GM15510 (cell line): ENCODE results near the gene MESP2.

Experiments
- POLR2A ChIP-seq: IDR thresholded peaks from 3 replicates; pipeline ENCODE4 v1.6.1; 2011; ENCODE audit warnings: borderline replicate concordance; ENCODE audit not compliant: insufficient read length; ENCODE audit errors: extremely low read depth

The MESP2 gene, protein sequence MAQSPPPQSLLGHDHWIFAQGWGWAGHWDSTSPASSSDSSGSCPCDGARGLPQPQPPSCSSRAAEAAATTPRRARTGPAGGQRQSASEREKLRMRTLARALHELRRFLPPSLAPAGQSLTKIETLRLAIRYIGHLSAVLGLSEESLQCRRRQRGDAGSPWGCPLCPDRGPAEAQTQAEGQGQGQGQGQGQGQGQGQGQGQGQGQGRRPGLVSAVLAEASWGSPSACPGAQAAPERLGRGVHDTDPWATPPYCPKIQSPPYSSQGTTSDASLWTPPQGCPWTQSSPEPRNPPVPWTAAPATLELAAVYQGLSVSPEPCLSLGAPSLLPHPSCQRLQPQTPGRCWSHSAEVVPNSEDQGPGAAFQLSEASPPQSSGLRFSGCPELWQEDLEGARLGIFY

DNA sequence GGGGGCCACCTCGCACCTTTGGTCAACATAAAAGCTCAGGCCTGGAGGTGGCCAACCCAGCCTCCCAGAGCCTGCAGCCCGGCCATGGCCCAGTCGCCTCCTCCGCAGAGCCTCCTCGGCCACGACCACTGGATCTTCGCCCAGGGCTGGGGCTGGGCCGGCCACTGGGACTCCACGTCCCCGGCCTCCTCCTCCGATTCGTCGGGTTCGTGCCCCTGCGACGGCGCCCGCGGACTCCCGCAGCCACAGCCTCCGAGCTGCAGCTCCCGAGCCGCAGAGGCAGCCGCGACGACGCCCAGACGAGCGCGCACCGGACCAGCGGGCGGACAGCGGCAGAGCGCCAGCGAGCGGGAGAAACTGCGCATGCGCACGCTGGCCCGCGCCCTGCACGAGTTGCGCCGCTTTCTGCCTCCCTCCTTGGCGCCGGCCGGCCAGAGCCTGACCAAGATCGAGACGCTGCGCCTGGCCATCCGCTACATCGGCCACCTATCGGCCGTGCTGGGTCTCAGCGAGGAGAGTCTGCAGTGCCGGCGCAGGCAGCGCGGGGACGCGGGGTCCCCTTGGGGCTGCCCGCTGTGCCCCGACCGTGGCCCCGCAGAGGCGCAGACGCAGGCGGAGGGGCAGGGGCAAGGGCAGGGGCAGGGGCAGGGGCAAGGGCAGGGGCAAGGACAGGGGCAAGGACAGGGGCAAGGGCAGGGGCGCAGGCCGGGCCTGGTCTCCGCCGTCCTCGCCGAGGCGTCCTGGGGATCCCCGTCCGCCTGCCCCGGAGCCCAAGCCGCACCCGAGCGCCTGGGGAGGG, at the start of gene MESP2:
MESP2 (plus strand) TSS at position 59 of the 799 bp plus-strand sequence; CDS start at position 85, 26 bp downstream.
- no peak for TF ChIP-seq POLR2A

DNA sequence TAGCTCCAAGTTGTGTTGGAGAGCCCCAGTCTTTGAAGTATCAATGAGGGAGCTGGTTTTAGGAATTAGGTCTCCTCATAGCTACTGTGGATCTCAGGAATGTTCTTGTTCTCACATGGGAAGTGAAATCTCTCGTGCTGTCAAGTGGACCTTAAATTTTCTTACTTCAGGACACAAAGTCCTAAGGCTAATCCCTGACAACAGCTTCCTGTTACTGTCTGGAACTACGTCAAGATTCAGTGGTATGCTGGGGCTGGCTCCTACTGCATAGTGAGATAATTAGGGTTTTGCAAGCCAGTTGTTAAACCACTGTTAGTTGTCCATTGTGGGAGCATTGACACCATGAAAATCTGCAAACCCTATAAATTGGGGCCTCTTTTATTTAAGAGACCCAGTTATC, 47.9 kb upstream of the MESP2 start:
- no peak for TF ChIP-seq POLR2A

DNA sequence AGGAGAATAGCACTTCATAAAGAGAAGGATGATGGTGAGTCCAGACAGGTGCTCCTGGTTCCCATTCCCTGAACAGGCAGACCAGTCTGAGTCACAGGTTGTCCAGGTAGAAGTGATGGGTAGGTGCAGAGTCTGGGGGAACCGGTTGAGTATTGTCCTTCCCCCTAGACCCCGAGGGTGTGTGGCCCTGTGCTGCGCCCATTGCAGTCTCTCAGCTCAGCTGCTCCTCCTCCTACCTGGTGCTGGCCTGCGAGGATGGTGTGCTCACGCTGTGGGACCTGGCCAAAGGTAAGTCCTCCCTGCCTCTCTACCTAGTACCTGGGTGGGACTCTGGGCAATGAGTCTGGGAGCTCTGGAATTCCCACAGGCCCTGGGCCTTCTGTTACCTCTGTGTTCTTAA, 44.9 kb upstream of the MESP2 start:
- no peak for TF ChIP-seq POLR2A

DNA sequence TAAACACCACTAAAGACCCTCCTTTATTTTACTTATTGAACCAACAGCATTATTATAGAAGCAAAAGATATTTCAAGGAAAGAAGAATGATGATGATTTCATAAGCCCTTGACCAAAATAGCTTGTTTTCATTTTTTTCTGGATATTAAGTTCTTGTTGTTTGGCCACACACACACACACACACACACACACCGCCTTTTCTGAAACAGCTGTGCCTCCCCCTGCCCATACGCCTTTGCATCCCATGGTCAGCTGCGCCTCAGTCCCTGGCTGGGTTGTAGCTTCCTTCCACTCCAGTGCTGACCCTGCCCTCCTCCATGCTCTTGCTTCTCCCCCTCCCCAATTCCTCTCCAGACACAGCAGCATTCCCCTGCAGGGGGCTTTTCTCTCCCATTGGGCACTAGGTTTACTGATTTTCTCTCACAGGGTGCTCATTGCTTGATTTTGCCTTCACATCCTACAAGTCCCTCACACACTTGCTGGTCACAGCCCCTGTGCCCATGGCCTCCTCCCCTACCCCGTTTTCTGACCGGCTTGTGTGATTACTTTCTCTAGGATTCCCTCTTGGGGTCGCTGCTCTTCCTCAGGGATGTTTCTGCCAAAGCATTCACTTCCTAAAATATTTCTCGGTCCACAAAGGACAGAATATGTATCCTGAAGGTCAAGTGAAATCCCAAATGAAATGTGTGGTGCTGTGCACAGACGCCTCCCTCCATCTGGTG, 43.5 kb upstream of the MESP2 start:
- no peak for TF ChIP-seq POLR2A

DNA sequence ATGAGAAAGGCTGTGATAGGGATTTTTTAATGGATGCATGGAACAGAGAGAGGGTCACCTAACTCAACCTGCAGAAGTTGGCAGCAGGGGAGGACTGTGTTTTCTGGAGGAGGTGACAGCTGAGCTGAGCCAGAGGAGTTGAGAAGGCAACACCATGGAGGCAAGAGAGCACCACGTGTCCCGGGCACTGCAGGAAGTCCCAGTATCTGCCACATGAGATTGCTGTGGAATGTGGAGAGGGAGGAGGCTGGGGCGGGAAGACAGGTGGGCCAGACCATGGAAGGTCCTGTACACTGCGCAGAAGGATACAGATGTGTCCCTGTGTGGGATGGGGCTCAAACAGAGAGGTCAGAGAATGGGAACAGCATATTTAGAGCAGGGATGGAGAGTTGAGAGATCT, 40.4 kb upstream of the MESP2 start:
- no peak for TF ChIP-seq POLR2A

DNA sequence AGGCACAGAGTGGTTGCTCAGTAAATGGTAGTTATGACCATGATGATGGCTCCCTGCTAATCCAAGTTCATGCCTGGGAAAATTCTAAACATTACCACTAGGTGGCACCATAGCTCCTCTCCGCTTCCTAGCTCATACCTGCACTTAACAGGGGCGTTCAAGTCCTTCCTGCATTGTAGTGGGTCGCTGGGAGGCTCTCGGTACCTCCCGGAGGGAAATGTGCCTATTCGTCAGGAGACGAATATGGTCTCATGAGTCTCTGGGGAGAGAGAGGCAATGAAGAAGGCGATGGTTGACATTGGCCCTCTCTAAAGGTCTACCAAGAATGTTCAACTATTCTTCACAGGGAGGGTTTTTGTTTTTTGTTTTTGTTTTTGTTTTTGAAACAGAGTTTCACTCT, 36.0 kb upstream of the MESP2 start:
- TF ChIP-seq POLR2A: no peak

DNA sequence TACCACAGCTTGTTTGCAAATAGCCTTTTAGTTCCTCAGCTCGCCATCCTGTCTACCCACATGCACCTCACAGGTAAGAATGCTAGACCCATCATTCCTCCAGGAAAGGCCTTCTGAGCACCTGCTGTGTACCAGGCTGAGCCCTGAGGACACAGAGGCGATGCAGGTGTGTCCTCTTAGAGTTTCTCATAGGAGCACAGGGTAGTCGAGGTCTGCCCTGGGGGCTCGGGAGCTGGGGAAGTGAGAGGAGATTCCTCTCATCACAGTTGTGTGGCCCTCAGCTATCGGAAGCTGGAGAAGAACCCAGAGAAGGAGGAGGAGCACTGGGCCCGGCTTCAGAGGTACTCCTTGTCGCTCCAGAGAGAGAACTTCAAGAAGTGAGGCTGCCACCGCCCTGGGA, 33.1 kb upstream of the MESP2 start:
- TF ChIP-seq POLR2A: no peak

DNA sequence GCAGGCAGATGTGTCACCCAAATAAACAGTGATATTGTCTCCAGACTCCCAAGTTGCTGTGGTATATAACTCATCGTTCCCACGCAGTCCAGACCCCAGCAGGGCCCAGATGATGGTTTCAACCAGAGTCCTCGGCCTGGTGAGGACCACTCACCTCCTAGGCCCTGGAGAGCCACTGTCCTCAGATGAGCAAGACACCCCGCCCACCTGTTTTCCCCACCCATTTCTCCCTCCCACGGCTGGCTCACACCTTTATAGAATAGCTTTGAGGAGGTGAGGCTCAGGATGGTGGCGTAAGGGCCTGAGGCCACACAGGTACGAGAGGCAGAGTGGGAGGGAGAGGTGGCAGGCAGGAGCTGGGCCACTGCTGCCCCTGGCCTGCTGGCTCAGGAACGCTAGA, 32.5 kb upstream of the MESP2 start:
- TF ChIP-seq POLR2A: no peak

DNA sequence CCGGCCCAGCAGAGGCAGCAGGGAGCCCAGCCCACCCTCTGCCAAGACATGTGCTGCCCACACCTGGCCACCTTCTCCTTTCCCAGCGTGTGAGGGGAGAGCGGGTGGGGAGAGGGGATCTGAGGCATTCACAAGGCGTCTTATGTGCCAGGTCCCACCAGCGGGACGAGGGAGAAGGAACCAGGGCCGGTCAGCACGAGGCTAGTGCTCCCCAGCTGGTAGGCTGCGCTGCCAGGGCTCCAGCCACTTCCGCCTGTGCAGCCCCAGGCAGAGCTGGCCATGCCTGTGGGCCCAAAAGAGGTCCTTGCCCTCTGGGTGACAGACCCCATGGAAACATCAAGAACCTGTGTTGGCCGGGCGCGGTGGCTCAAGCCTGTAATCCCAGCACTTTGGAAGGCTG, 31.0 kb upstream of the MESP2 start:
- no peak for TF ChIP-seq POLR2A

DNA sequence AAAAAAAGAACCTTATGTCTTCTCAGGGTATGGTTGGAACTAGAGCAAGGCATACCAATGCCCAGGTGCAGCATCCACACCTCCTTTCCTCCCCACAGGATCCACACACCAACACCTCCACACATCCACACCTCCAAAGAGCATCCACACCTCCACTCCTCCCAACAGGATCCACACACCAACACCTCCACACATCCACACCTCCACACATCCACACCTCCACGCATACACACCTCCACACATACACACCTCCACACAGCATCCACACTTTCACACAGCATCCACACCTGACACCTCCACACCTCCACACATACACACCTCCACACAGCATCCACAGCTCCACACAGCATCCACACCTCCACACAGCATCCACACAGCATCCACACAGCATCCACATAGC, 30.4 kb upstream of the MESP2 start:
- no peak for TF ChIP-seq POLR2A

DNA sequence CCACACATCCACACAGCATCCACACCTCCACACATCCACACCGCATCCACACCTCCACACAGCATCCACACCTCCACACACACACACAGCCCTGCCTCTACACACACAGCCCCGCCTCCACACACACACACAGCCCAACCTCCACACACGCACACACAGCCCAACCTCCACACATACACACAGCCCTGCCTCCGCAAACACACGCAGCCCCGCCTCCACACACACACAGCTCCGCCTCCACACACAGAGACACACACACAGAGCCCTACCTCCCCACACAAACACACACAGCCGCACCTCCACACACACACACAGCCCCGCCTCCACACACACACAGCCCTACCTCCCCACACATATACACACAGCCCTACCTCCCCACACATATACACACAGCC, 29.7 kb upstream of the MESP2 start:
- no peak for TF ChIP-seq POLR2A

DNA sequence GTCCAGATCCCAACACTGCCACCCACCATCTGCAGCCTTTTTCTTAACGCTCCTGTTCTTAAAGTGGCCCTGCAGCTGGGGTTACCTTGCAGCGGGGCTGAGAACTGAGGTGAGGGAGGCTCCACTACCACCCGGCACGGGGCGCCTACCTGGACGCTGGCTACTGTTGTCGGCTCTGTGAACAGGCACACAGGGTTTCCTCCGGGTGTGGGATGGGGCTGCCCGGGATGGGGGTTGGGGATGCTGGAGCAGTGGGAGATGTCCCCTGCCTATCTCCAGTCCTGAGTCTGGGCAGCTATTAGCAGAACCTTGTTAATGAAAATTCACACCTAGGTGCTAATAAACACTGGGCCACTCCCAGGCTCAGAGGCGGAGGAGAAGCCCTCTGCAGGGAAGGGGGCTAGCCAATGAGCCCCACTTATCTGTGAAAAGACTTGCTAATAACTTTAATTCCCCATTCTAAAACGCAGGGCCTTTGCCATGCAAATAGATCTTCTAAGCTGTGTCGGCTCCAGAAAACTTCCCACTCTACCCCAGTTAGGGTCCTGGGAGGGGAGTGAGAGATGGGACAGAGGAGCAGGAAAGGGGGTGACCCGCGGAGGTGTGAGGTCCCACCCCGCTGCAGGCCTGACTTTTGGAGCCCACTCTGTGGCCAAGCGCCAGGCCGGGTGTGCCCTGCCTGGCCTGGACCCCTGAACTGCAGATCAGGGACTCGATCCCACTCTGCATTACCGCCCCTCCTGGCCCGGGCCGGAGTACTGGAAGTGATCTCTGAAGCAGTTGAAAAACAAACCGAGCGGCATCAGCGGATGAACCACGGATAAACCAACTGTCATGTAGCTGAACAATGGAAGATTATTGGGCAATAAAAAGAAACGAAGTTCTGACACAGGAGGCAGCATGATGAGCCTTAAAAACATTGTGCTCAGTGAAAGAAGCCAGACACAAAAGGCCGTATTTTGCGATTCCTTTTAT, 28.1 kb upstream of the MESP2 start:
- TF ChIP-seq POLR2A: no peak

DNA sequence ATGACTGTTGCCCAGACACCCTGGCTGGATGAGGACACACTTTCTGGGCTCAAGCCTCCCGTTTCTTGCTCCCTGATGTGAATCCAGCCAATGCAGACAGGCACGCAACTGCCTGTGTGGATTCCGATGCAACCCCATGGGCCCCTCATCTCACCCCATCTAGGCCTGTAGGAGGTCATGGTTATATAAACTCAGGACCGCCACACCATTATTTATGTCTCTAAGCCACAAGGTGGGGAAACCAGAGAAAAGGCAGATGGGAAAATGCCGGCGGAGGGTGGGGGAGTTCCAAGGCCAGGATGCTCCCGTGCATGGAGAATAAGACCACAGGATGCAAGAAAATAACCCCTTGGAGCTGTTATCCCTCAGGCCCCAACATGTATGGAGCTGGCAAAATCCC, 27.1 kb upstream of the MESP2 start:
- no peak for TF ChIP-seq POLR2A

DNA sequence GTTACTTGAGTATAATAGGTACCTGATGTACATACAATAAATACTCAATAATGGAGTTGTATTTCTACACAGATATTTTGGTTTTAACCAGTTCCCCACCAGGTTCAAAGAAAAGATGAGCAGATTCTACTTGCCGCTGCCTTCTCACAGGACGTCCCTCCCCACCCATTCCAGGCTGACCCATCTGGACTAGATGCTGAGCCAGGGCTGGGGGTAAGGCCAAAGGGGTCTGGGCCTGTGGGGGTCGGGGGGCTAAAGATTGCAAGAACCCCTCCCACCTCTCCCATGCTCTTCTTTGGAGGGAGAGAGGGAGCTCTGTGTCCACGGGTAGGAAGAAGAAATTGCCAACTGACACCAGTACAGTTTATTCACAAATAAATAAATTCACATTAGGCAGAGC, 26.6 kb upstream of the MESP2 start:
- TF ChIP-seq POLR2A: no peak
